ENCODE measurements around the gene SYT1. TPM values are rescaled to one million over a fixed set of nuclear protein-coding genes. Genes with fewer than 3 reads are reported as not detected.

SYT1 gene
- total RNA-seq, 1 donor from 2014 or later, result 35.5 TPM

DNA sequence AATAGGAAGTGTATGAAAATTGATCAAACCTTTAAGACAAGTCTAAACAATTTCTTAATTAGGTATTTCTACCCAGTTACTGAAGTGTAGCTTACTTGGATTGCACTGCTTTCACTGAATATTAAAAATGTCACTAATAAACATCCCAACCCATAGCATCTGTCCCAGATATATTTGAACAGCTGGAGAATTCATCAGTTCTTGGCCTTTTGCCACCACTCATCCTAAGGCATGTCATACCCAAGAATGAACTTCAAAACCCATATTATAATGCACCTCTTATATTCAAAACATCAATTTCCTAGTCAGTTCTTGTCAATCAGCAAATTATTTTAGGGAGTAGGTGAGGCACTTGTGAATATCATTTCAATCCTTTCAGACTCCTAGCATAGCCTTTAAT is 433.9 kb downstream of the SYT1 start:
- TF ChIP-seq, protein P1, sequence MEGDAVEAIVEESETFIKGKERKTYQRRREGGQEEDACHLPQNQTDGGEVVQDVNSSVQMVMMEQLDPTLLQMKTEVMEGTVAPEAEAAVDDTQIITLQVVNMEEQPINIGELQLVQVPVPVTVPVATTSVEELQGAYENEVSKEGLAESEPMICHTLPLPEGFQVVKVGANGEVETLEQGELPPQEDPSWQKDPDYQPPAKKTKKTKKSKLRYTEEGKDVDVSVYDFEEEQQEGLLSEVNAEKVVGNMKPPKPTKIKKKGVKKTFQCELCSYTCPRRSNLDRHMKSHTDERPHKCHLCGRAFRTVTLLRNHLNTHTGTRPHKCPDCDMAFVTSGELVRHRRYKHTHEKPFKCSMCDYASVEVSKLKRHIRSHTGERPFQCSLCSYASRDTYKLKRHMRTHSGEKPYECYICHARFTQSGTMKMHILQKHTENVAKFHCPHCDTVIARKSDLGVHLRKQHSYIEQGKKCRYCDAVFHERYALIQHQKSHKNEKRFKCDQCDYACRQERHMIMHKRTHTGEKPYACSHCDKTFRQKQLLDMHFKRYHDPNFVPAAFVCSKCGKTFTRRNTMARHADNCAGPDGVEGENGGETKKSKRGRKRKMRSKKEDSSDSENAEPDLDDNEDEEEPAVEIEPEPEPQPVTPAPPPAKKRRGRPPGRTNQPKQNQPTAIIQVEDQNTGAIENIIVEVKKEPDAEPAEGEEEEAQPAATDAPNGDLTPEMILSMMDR (conservative IDR thresholded peaks at IDR 0.05), result no peak
- peaks cover 11% of the 10 kb centered on the region for H3K4me1 Mint-ChIP-seq (ENCODE audit: unreplicated experiment)
- no peak overlapping the region for H3K4me3 Mint-ChIP-seq
- no peak overlapping the region for H3K27ac Mint-ChIP-seq
- H3K27me3 Mint-ChIP-seq, result no peaks in the 10 kb centered on the region
- no peaks in the 10 kb centered on the region for H3K9me3 Mint-ChIP-seq
- no peak for DNase-seq (ENCODE audit: extremely low spot score, unreplicated experiment)
- peaks cover 4% of the 10 kb centered on the region for H3K36me3 Mint-ChIP-seq

- H3K36me3 Mint-ChIP-seq, result peaks cover 4% of the 10 kb centered on the region
- no peaks in the 10 kb centered on the region for H3K27me3 Mint-ChIP-seq
- TF ChIP-seq, protein P1 (conservative IDR thresholded peaks at IDR 0.05), result no peak
- H3K27ac Mint-ChIP-seq, result no peak overlapping the region
- DNase-seq (ENCODE audit: extremely low spot score, unreplicated experiment), result no peak
- no peaks in the 10 kb centered on the region for H3K9me3 Mint-ChIP-seq
- H3K4me1 Mint-ChIP-seq (ENCODE audit: unreplicated experiment), result peaks cover 11% of the 10 kb centered on the region
- H3K4me3 Mint-ChIP-seq, result no peak overlapping the region
Measured at GRCh38 chr12:79299447-79300198, 435.0 kb downstream of the SYT1 start.

DNA sequence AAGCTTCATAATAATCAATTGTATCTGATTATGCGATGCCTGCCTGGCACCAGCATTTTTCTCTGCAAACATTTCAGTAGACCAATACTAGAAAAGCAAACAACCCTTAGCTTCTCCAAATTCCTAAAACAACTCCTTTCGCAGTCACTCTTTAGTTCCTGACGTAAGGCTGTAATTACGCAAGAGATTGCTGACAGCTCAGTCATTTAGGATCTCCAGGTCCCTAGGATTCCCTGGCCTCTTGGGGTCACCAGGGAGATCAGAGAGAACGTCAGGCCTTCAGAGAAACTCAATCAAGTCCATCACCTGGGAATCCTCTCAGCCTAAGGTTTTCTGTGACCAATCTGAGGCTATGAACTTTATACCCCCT is 435.6 kb downstream of the SYT1 start:
- Mint-ChIP-seq H3K27me3 (no peaks in the 10 kb centered on the region), H3K27ac (no peak overlapping the region), H3K36me3 (peaks cover 4% of the 10 kb centered on the region), H3K9me3 (no peaks in the 10 kb centered on the region), H3K4me3 (no peak overlapping the region), H3K4me1 (ENCODE audit: unreplicated experiment) (peaks cover 11% of the 10 kb centered on the region)
- TF ChIP-seq, protein P1 (conservative IDR thresholded peaks at IDR 0.05), result no peak
- no peak for DNase-seq (ENCODE audit: extremely low spot score, unreplicated experiment)

GRCh38 chr12:79301181-79301580 is 436.6 kb downstream of the SYT1 start:
- Mint-ChIP-seq H3K36me3 (peaks cover 2% of the 10 kb centered on the region), H3K27ac (no peak overlapping the region), H3K4me1 (ENCODE audit: unreplicated experiment) (peaks cover 11% of the 10 kb centered on the region), H3K9me3 (no peaks in the 10 kb centered on the region), H3K27me3 (no peaks in the 10 kb centered on the region), H3K4me3 (no peak overlapping the region)
- no peak for DNase-seq (ENCODE audit: extremely low spot score, unreplicated experiment)
- TF ChIP-seq, protein P1 (conservative IDR thresholded peaks at IDR 0.05), result no peak

- no peak overlapping the region for H3K27ac Mint-ChIP-seq
- no peaks in the 10 kb centered on the region for H3K27me3 Mint-ChIP-seq
- TF ChIP-seq, protein P1 (conservative IDR thresholded peaks at IDR 0.05), result no peak
- DNase-seq (ENCODE audit: extremely low spot score, unreplicated experiment), result no peak
- no peaks in the 10 kb centered on the region for H3K36me3 Mint-ChIP-seq
- no peak overlapping the region for H3K4me3 Mint-ChIP-seq
- peaks cover 11% of the 10 kb centered on the region for H3K4me1 Mint-ChIP-seq (ENCODE audit: unreplicated experiment)
- no peaks in the 10 kb centered on the region for H3K9me3 Mint-ChIP-seq
Measured at GRCh38 chr12:79302162-79302814, 437.7 kb downstream of the SYT1 start.

Data from type B pancreatic cell (in vitro differentiated cells).